GM23248 (cell line): ENCODE results near the gene MYH14.

Source experiments
- EZH2 ChIP-seq: fragments of 200-600 bp; sonication (generic); IDR thresholded peaks from 2 replicates; pipeline ENCODE4 v1.6.1; 2018; ENCODE audit warnings: antibody characterized with exemption, mild to moderate bottlenecking; ENCODE audit not compliant: insufficient read depth, poor library complexity, severe bottlenecking
- EZH2phosphoT487 ChIP-seq: fragments of 200-600 bp; sonication (generic); IDR thresholded peaks from 2 replicates; pipeline ENCODE4 v1.6.1; 2018; ENCODE audit warnings: antibody characterized with exemption, moderate library complexity, mild to moderate bottlenecking, low read depth; ENCODE audit not compliant: insufficient read depth

GRCh38 chr19:50327013-50327412, 123.6 kb downstream of the MYH14 start:
- TF ChIP-seq EZH2 (no peak), EZH2phosphoT487 (no peak)
